DMS53 (cell line): ENCODE data around the gene REL.

ENCODE experiments used
- DNase-seq: peaks from one replicate; lab custom pipeline; 2025; lab: John Stamatoyannopoulos, UW

REL gene

DNA sequence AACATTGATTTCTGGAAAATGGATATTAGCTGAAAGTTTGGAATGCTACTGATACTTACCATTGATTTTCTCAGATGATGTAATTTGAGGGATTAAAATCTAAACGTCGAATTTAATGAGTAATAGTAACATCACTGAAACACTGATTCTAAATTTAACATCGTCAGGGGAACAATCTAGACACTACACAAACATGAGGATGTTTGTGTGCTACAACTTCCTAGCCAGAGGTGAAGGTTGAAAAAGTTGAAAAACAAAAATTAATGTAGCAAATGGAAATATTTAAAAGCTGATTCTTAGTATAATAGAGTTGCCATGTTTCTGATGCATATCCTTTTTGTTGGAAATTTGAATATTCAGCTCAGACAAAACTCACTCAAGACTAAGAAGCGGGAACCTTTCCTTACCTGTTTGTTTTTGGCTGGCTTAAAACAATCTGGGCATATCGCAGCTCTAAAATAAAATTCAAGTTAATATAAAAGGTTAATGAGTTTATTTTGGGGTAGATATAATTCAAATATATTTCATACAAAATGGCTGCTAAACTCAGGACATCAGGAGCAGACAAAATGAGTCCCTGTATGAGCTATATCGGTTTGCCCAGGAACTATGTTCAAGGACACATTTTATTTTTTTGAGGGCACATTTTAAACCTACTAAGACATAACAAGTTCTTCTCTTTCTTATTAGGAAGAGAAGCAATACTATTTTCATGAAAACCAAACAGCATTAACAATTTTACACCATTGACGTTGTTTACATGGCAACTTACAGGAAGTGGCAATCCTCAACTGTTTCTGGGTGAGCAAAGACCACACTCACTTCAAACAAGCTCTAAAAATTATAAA, 83.5 kb downstream of the REL start:
- peak; percentile 38 for DNase-seq

DNA sequence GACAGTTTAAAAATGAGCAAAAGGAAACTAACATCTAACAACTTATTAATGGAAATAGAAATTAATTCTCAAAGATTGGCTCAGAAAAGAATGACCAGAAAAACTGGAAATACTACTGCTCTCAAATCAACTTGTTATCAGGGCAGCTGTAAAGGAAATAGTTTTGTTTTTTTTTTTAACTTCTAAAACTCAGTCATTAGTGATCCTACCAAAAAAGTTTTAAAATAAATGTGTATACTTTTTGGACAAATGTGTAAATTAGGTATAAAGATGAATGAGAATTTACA, 84.1 kb downstream of the REL start:
- DNase-seq, result peak; percentile 38

DNA sequence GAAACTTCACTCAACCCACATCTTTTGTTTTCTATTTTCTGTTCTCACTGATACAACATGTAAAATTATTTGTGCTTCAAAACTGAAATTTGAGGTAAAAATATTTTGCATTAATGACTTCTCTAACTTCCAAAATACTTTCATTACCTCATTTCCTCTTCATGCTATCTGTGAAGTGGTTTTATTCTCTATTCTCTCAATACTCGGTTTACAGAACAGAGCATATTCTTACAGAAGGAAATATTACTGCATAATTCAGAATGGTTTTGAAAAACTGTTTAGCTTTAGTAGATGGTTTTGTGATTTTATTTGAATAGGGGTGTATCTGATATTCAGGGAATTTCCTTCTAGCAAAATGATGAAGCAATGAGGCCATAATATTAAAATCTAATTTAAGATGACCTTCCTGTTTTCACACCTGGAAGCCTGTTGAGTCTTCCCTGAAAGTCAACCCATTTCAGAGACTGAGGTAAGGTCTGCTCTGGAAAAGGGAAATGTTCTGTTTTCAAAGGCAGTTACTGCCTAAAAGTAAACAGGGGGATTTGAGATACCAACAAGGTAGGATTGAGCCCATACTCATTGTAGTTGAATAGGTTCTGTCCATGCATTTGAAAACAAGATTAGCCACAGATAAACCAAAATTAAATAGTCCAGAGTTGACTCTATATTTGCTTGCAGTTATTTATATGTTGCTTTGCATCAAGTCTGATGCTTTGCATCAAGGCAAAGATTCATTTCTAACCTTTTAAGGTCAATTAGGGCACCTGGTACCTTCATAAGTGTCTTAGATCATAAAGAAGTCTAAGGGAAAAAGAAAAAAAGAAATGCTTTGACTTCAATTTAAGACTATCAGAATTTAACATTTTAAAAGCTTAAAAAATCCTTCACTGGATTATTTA, 85.4 kb downstream of the REL start:
- no peak for DNase-seq

DNA sequence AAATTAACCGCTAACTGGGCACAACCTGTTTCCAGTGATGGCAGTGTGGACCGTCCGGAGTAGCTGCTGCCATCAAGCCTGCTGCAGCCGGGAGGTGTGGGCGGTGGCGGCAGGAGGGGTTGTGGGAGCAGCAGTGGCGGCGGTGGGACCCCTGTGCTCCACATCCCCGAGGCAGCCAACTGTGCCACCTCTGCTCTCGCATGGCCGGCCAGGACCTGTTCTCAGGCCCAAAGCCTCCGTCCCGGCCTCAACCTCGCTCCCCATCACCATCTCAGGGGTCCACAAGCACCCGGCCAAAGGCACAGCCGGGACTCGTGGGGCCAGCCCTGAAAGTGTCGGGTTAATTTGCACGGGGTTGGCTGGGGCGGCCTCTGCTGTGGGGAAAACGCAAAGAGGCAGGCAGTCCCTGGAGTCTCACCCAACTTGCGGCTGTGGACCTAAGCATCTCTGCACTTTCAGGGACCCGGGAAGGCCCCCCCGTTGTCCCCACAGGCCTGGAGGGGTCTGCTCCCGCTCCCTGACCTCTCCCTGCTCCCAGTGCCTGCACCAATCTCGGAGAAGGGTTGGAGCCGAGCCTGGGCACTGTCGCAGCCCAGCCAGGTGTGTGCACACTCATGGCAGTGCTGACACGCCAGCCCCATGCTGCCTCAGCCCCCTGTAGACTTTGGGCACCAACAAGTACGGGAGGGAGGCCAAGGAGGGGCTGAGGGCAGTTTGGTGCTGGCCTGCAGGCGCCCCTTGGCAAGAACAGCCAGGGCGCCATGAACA, 91.7 kb downstream of the REL start:
- DNase-seq, result no peak

DNA sequence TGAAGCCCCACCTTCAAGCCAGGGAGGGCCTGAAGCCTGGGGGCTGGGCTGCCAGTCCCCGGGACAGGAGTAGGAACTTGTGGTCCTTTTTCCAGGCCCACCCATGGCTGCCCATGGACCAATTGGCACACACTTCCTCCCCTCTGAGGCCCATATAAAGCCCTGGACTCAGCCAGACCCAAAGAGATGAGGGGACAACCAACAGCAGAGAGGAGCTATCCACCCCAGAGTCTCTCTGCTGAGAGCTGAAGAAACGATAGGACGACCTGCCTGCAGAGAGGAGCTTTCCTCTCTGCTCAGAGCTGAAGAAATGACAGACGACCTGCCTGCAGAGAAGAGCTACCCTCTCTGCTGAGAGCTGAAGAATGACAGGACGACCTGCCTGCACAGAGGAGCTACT, 92.3 kb downstream of the REL start:
- no peak for DNase-seq

DNA sequence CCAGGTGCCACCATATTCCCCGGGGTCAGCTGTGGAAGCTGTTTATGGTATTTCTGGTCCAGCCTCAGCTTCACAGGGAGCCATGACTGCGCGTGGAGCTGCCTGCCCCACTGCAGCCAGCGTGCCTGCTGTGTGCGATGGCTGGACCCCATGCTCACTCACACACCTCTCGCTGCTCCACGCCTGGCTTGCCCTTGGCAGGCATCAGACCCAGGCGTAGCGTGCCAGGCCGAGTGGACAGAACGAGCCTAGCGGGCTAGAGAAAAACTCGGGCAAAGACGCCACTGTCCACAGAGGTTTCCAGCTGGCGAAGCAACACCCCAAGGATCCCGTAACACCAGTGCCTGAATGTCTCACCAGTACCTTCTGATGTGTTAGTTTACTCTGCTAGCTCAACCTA, 93.3 kb downstream of the REL start:
- no peak for DNase-seq
